ENCODE measurements around the gene KRTAP10-8. TPM values are rescaled to one million over a fixed set of nuclear protein-coding genes. Genes with fewer than 3 reads are reported as not detected.

The KRTAP10-8 gene
- total and polyA plus RNA-seq, 2 of the 4 experiments (the other 2 are of a cell fraction) = not detected

- Histone ChIP-seq H3K79me1 (ENCODE audit: low read depth in 1 of 2, low read length in 2 of 2) (no peaks in the 10 kb centered on the region), H3K14ac (replicated peaks; ENCODE audit: low read depth, low read length) (no peak overlapping the region), H2BK20ac (ENCODE audit: low read depth, low read length) (no peak overlapping the region), H4K91ac (ENCODE audit: insufficient read depth, low read depth, low read length) (no peak overlapping the region), H3K9me3 (ENCODE audit: control insufficient read depth, insufficient read depth, low read length) (peaks cover 2% of the 10 kb centered on the region), H3K4ac (ENCODE audit: low read depth, low read length) (no peak overlapping the region), H2BK5ac (ENCODE audit: low read depth, low read length, poor library complexity, severe bottlenecking) (no peak overlapping the region), H3K4me1 (ENCODE audit: control insufficient read depth, insufficient read depth, low read length) (no peaks in the 10 kb centered on the region), H2AK9ac (replicated peaks; ENCODE audit: low read depth, low read length, poor library complexity) (no peak overlapping the region), H3K27ac (ENCODE audit: insufficient read depth, low read length) (no peak overlapping the region), H4K8ac (ENCODE audit: low read depth in 2 of 2, low read length in 2 of 2) (no peak overlapping the region), H2BK120ac (ENCODE audit: low read depth, low read length) (no peak overlapping the region), H3K23ac (ENCODE audit: low read depth, low read length) (no peak overlapping the region), H3K56ac (ENCODE audit: extremely low read depth, insufficient read depth, low read length) (no peak overlapping the region), H3K4me2 (ENCODE audit: low read depth, low read length) (no peak overlapping the region), H3K9me1 (ENCODE audit: insufficient read depth, low read length) (no peaks in the 10 kb centered on the region), H4K20me1 (ENCODE audit: insufficient read depth, low read length) (no peaks in the 10 kb centered on the region), H4K5ac (ENCODE audit: low read depth, low read length) (no peak overlapping the region), H3K9ac (ENCODE audit: low read depth, low read length) (no peak overlapping the region), H3K18ac (ENCODE audit: low read depth, low read length) (no peak overlapping the region), H2BK15ac (ENCODE audit: low read depth, low read length) (no peak overlapping the region), H3K27me3 (ENCODE audit: control insufficient read depth, insufficient read depth, low read length) (no peaks in the 10 kb centered on the region; the same call in 1 of the 2 replicates), H3K36me3 (ENCODE audit: control insufficient read depth, insufficient read depth, low read length) (no peaks in the 10 kb centered on the region), H2AK5ac (ENCODE audit: low read depth, low read length) (no peak overlapping the region), H3K4me3 (ENCODE audit: insufficient read depth, low read depth, low read length) (no peak overlapping the region), H2AFZ (replicated peaks; ENCODE audit: low read length, poor library complexity) (no peak overlapping the region)
- no peak for DNase-seq
- no TSS peak for BruUV-seq (replicated peaks)
- WGBS, 2 experiments (ENCODE audit: extremely low coverage in 2 of 2, insufficient read length in 1 of 2) = 77% methylated on average over 6 of the region's 18 CpGs; no CpG with 5 or more reads in 1 of the 2 experiments
- POLR2A ChIA-PET (ENCODE audit: unreplicated experiment) = no interaction called here
- dilution Hi-C loops (cut with HindIII; ENCODE audit: low sequenced_read_pairs, unreplicated experiment) (no loop called here), intact Hi-C loops (cut with micrococcal nuclease) (loop anchor here (10.0 kb wide), 1 partner anchor 65 kb away; the partner anchor contains the start of gene TSPEAR), in situ Hi-C loops (cut with MboI; ENCODE audit: low sequenced_read_pairs) (no loop called here)
- CTCF ChIA-PET = no interaction called here
- no peak for ATAC-seq (ENCODE audit: low read depth)
- no peak for TF ChIP-seq NFE2L2 (IDR thresholded peaks at IDR 0.05; ENCODE audit: low read depth, low read length)
- no peak for TF ChIP-seq MXI1 (IDR thresholded peaks at IDR 0.05; ENCODE audit: borderline replicate concordance, low read depth, low read length)
- no peak for TF ChIP-seq MAFK (IDR thresholded peaks at IDR 0.05; ENCODE audit: low read depth, low read length)
- no peak for TF ChIP-seq POLR2A (IDR thresholded peaks at IDR 0.05; ENCODE audit: low read depth, low read length)
- TF ChIP-seq ELK1 (IDR thresholded peaks at IDR 0.05; ENCODE audit: borderline replicate concordance, low read depth, low read length) = no peak
- no peak for TF ChIP-seq CTCF (conservative IDR thresholded peaks at IDR 0.05; ENCODE audit: low read depth, low read length)
- TF ChIP-seq BHLHE40 (IDR thresholded peaks at IDR 0.05; ENCODE audit: low read depth, low read length) = no peak
Observed at GRCh38 chr21:44649521-44650100, 37.7 kb downstream of the KRTAP10-8 start.

Data from IMR-90 (cell line).